GM12864 (cell line): Measurements from ENCODE around the gene LDLR.
"Not testable (repeated sequence)": the region's sequence is repeated elsewhere in the genome, so short reads cannot be mapped to it uniquely, and the experiment has no call there.

ENCODE experiments used
- DNase-seq: peaks from one replicate; pipeline ENCODE4 v3.0.0-alpha.2; 2011; ENCODE audit warnings: low read depth
- H3K4me3 ChIP-seq: 2 replicates; pipeline ENCODE4 v1.5.1; 2011; ENCODE audit warnings: mild to moderate bottlenecking, low read depth, low read length, control low read depth
- CTCF ChIP-seq: IDR thresholded peaks from 2 replicates; pipeline ENCODE4 v1.5.1; 2011; ENCODE audit warnings: low read depth, mild to moderate bottlenecking, moderate library complexity, low read length, control low read depth, inconsistent platforms; ENCODE audit errors: missing control alignments

The LDLR gene

GRCh38 chr19:11102944-11103343 lies 13.7 kb downstream of the LDLR start:
- no peak for DNase-seq
- no peak overlapping the region for H3K4me3 ChIP-seq
- TF ChIP-seq CTCF = no peak

- DNase-seq, H3K4me3 ChIP-seq: not testable (repeated sequence)
Observed at GRCh38 chr19:11103667-11104066, 14.4 kb downstream of the LDLR start.

- no peak for TF ChIP-seq CTCF
- no peak for DNase-seq
- H3K4me3 ChIP-seq = no peak overlapping the region
Observed at GRCh38 chr19:11105014-11105636, 15.9 kb downstream of the LDLR start.

- no peak for TF ChIP-seq CTCF
- no peak overlapping the region for H3K4me3 ChIP-seq
- DNase-seq = no peak
Observed at GRCh38 chr19:11106477-11106876, 17.2 kb downstream of the LDLR start.

GRCh38 chr19:11108746-11109145 lies 19.5 kb downstream of the LDLR start:
- TF ChIP-seq CTCF = no peak
- H3K4me3 ChIP-seq = no peak overlapping the region

GRCh38 chr19:11111117-11111770 lies 22.0 kb downstream of the LDLR start:
- no peak for TF ChIP-seq CTCF
- H3K4me3 ChIP-seq = no peak overlapping the region
- no peak for DNase-seq

More at GRCh38 chr19:11108746-11109145, 19.5 kb downstream of the LDLR start:
- DNase-seq = no peak

GRCh38 chr19:11111771-11112144 lies 22.5 kb downstream of the LDLR start:
- TF ChIP-seq CTCF = no peak
- no peak for DNase-seq
- no peak overlapping the region for H3K4me3 ChIP-seq
